Aorta (tissue), 5 donors: ENCODE data around the gene RCBTB2. TPM values are rescaled to one million over a fixed set of nuclear protein-coding genes. Genes with fewer than 3 reads are reported as not detected.

Experiments used
- ATAC-seq: fragments of 200-7000 bp; cut with Tn5 transposase; one replicate; pipeline ENCODE4 v1.9.1; 2022; ENCODE audit warnings: moderate library complexity; ENCODE audit not compliant: low FRiP score
- DNase-seq, 2 donors: peaks; one replicate each; pipeline ENCODE4 v3.0.0-alpha.2; 2020
- H3K27ac ChIP-seq, 2 donors: one replicate each; pipeline ENCODE4 v1.5.1; 2013; ENCODE audit warnings: low read length in 2 of 2, mild to moderate bottlenecking in 2 of 2, moderate library complexity in 2 of 2, control low read depth in 1 of 2, inconsistent platforms in 1 of 2, low read depth in 1 of 2
- H3K27me3 ChIP-seq, 2 donors: one replicate each; pipeline ENCODE4 v1.6.1; 2013; ENCODE audit warnings: control low read depth in 1 of 2, low read length in 1 of 2, mild to moderate bottlenecking in 1 of 2, moderate library complexity in 1 of 2; ENCODE audit not compliant: insufficient read depth in 2 of 2, control insufficient read depth in 1 of 2
- H3K36me3 ChIP-seq, 2 donors: one replicate each; pipeline ENCODE4 v1.6.1; 2013; ENCODE audit warnings: control low read depth in 1 of 2, low read length in 1 of 2, mild to moderate bottlenecking in 1 of 2; ENCODE audit not compliant: insufficient read depth in 2 of 2, control insufficient read depth in 1 of 2
- H3K4me1 ChIP-seq, 2 donors: one replicate each; pipeline ENCODE4 v1.6.1; 2013; ENCODE audit warnings: low read length in 2 of 2, control low read depth in 1 of 2, mild to moderate bottlenecking in 1 of 2, moderate library complexity in 1 of 2; ENCODE audit not compliant: insufficient read depth in 2 of 2, control insufficient read depth in 1 of 2
- H3K4me3 ChIP-seq, 2 donors: one replicate each; pipeline ENCODE4 v1.5.1; 2013; ENCODE audit warnings: low read length in 2 of 2, control low read depth in 1 of 2, mild to moderate bottlenecking in 1 of 2
- H3K9me3 ChIP-seq: one replicate; pipeline ENCODE4 v1.6.1; 2013; ENCODE audit warnings: mild to moderate bottlenecking, low read length; ENCODE audit not compliant: control insufficient read depth
- WGBS, 2 donors: extraction: QIAGEN DNeasy Blood & Tissue Kit; methylation state at CpG; one replicate each; pipeline ENCODE4 v1.1.7; 2013; 5-methylcytosine and 5-hydroxymethylcytosine counted together
- intact Hi-C, 2 donors: fragments of 100-400 bp; cut with DNase I; formaldehyde crosslinking; loops; one replicate each; pipeline versions ENCODE4 v1.14.2 to v1.15.0; 2022
- polyA plus RNA-seq, 2 donors: library from polyadenylated mRNA; stranded (reverse); fragments of 200-250 nt; gene quantifications; one replicate each; pipeline ENCODE4 v1.2.3, GENCODE V29; 2013
- total RNA-seq, 2 donors: library from RNA; stranded (reverse); fragmentation: NEBNext Ultra II Directional; extraction: Animal tissue kit (Norgen Biotek cat#: 25700); gene quantifications; one replicate each; pipeline ENCODE4 v1.2.1, GENCODE V29; 2021
- donor health status: healthy with polysubstance abuse.
- donor health status: Bipolar disorder and iron deficiency.
- donor health status: DM: no; HTN: no; CAD: no.
- donor health status: DM: no; HTN: no; CAD: no.
- donor health status: DM: yes; HTN: yes; CAD: no.

The RCBTB2 gene
- total and polyA plus RNA-seq, 4 donors: 10.9 to 25.7 (median 16.2) TPM

DNA sequence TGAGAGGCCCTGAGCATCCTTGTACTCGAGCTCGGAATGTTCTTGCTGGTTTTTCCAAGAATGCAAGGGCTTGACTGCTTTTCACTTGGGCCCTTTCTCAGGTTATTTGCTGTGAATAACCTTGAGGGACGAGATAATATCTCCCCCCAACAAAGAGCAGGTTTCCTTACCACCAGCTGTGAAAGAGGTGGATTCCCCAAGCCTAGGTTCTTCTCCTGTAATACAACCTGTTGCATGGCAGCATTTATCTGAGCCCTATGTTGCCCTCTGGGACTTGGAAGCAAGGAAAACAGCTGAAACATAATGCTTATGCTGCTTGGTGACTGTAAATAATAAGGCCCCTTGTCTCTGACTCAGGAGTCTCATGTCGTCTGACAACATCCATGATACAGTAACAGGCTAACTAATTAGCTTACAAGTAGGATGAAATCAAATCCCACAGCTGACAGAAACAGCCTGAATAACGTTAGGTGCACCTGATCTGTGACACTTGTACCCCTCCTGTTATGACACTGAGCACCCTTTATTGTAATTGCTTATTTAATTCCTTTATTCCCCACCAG lies 43.6 kb upstream of the RCBTB2 start:
- Histone ChIP-seq H3K27ac (no peak overlapping the region), H3K9me3 (no peaks in the 10 kb centered on the region), H3K27me3 (no peaks in the 10 kb centered on the region), H3K4me1 (no peaks in the 10 kb centered on the region), H3K4me3 (no peak overlapping the region), H3K36me3 (no peaks in the 10 kb centered on the region)
- ATAC-seq (no peak), DNase-seq (no peak)
- WGBS, 2 donors: 86 to 90% methylated on average over 5 of the region's 5 CpGs
- intact Hi-C loops: loop anchor here (5.0 to 10.0 kb wide), 2 partner anchors 44 to 452 kb away; partner anchors contain the start of gene RCBTB2 (in 1 of the 2)

DNA sequence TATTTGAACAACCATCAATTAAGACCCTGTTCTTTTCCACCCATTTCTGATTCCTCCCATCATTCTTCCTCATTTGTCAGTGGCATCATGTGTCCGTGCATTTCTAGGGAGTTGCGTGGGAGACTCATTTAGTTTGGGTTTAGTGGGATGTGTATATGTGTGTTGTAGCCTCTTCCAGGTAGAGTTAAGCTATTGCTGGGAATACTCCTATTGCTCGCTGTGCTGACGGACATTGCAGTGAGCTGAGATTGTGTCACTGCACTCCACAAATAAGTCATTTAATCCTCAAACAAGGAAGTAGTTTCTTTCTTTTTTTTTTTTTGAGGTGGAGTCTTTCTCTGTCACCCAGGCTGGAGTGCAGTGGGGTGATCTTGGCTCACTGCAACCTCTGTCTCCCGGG lies 42.2 kb upstream of the RCBTB2 start:
- Histone ChIP-seq H3K4me3 (no peak overlapping the region), H3K27ac (no peak overlapping the region), H3K36me3 (no peaks in the 10 kb centered on the region), H3K9me3 (no peaks in the 10 kb centered on the region), H3K27me3 (no peaks in the 10 kb centered on the region), H3K4me1 (no peaks in the 10 kb centered on the region)
- DNase-seq: no peak
- no peak for ATAC-seq
- intact Hi-C loops: loop anchor here (5.0 to 10.0 kb wide), 2 partner anchors 43 to 450 kb away; partner anchors contain the start of gene RCBTB2 (in 1 of the 2)
- 92 to 95% methylated on average over 5 of the region's 5 CpGs for WGBS, 2 donors

DNA sequence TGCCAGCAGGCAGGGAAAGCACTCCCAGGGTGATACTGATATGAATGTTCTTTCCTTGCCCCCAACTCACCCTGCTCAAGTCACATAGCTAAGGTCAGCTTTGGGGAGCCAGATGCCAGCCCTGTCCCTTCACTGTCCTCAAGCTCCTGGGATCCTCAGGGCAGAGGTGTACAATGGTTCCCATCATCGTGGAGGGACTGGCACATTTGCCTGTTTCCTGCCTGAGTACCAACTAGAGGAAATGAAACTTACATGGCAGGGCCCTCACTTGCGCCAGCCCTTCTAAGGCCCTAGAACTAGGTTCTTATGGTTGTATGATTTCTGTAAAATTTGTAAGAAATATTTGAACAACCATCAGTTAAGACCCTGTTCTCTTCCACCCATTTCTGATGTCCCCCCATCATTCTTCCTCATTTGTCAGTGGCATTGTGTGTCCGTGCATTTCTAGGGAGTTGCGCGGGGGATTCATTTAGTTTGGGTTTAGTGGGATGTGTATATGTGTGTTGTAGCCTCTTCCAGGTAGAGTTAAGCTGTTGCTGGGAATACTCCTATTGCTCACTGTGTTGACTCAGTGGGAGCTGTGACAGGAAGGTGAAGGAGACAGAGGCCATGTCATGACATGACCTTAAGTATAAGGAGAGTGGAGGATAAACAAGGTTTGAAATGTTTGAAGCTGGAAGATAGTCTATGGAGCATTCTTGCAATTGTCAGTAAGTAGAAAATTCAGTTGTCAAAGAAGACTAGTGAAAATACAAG lies 41.3 kb upstream of the RCBTB2 start:
- H3K4me3 ChIP-seq: no peak overlapping the region
- no peak for ATAC-seq
- intact Hi-C loops: loop anchor here in 1 of 2 donors (5.0 to 10.0 kb wide), 2 partner anchors 42 to 449 kb away; partner anchors contain the start of gene RCBTB2
- no peaks in the 10 kb centered on the region for H3K4me1 ChIP-seq
- DNase-seq: no peak
- no peaks in the 10 kb centered on the region for H3K36me3 ChIP-seq
- no peaks in the 10 kb centered on the region for H3K9me3 ChIP-seq
- no peaks in the 10 kb centered on the region for H3K27me3 ChIP-seq
- H3K27ac ChIP-seq: no peak overlapping the region
- WGBS, 2 donors: 93 to 95% methylated on average over 5 of the region's 5 CpGs

DNA sequence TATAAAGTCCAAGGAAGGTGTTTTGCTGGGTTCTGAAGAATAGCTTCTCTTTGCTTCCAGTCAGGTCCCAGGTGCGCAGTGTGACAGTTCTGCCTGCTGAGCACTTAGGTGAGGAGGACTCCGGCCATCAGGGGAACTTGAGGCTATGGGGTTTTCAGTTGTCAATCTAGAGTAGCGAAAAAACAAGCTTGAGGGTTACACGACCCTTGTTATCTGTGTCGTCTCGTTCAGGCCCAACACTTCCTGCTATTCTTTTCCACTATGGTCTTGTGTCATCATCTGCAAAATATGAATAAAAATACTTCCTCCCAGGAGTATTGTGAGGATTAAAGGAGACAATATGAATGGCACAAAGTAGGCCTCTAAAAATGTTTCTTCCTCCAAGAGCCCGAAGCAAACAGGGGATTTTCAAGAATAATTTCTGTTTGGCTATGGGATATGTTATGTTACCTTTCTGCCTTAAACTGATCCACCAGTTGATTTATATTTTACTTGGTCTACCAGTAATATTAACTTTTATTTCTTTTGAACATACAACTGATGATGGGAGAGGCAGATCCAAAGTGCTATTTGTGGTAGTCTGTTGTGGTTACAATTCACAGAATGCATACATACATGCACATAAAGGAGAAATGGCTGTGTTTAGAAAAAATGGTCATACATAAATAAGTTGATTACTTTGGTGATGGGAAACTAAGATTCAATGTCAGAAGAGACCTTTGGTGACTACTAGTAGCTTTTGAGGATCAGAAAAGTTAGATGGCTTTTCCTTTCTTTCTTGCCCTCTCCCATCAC lies 40.5 kb upstream of the RCBTB2 start:
- WGBS, 2 donors: 73 to 79% methylated on average over 7 of the region's 7 CpGs
- peaks cover 0 to 2% of the 10 kb centered on the region in 2 donors for H3K4me1 ChIP-seq
- intact Hi-C loops: loop anchor here in 1 of 2 donors (5.0 to 10.0 kb wide), 2 partner anchors 41 to 449 kb away; partner anchors contain the start of gene RCBTB2
- H3K9me3 ChIP-seq: no peaks in the 10 kb centered on the region
- ATAC-seq (no peak), DNase-seq (no peak)
- H3K4me3 ChIP-seq: no peak overlapping the region
- no peaks in the 10 kb centered on the region for H3K27me3 ChIP-seq
- H3K36me3 ChIP-seq: no peaks in the 10 kb centered on the region
- no peak overlapping the region for H3K27ac ChIP-seq

DNA sequence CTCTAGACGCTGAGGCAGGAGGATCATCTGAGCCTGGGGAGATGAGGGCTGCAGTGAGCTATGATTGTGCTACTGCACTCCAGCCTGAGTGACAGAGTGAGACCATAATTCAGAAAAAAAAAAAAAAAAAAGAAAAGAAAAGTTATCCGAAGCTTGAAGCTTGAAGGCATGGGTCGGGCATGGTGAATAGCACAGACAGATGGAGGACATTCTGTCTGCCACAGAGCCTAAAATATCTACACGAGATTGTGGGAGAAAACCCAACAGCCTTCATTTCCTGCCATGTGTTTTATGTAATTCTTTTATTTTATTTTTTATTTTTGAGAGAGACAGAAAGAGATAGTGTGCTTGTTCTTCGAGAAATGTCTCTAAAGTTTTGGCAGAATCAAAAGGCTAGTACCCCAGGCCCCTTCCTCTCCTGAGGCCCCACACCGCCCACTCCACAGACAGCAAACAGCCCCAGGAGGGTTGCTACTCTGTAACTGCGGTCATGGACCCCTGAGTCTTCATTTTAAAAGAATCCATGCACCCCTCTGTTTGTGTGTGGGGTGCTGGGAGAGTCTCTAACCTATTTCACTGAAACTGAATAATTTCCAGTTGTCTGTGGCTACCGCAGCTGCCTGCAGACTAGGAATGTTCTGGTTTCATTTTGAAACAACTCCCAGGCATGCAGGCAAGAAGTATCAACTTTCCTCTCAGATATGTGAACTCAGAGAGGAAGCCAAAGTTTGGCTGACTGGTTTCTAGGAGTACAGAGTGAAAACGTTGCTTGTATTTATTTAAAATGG lies 38.4 kb upstream of the RCBTB2 start:
- H3K9me3 ChIP-seq: no peaks in the 10 kb centered on the region
- no peaks in the 10 kb centered on the region for H3K36me3 ChIP-seq
- peaks cover 0 to 2% of the 10 kb centered on the region in 2 donors for H3K4me1 ChIP-seq
- no peaks in the 10 kb centered on the region for H3K27me3 ChIP-seq
- 8 to 9% methylated on average over 9 of the region's 9 CpGs for WGBS, 2 donors
- ATAC-seq (peak; percentile 81), DNase-seq (no peak)
- H3K27ac ChIP-seq: peak overlapping the region; percentile 29 to 73
- peak overlapping the region in 1 of 2 donors; percentile 50 for H3K4me3 ChIP-seq
- intact Hi-C loops: loop anchor here in 1 of 2 donors (5.0 to 10.0 kb wide), 2 partner anchors 39 to 447 kb away; partner anchors contain the start of gene RCBTB2

DNA sequence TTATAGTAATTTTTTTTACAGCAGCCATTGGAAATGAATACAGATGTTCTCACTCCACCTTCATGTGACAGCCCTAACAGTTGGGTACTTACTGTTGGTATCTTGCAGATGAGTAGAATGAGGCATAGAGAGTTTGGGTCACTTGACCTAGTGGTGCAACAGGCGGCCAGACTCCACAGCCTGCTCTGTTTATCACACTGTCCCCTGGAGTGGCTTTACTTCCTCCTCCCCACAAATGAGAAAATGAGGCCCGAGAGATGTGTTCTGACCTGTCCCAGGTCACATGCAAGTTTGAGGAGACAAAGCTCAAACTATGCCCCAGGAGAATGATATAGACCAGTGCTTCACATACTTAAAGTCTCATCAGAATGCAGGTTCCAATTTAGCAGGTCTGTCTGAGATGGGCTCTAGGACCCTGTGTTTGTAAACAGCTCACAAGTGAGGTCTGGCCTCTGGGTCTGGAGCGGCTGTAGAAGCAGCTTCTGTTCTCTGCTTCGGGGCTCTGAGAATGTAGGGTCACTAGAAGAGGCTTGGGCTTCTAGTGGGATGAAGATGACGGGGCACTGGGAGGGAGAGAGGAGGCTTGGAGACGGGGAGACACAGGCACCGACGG lies 37.4 kb upstream of the RCBTB2 start:
- Histone ChIP-seq H3K4me3 (no peak overlapping the region), H3K9me3 (no peaks in the 10 kb centered on the region), H3K27me3 (no peaks in the 10 kb centered on the region), H3K4me1 (peaks cover 0 to 2% of the 10 kb centered on the region in 2 donors), H3K27ac (peak overlapping the region in 1 of 2 donors; percentile 88), H3K36me3 (no peaks in the 10 kb centered on the region)
- intact Hi-C loops: loop anchor here in 1 of 2 donors (5.0 to 10.0 kb wide), 2 partner anchors 38 to 446 kb away; partner anchors contain the start of gene RCBTB2
- ATAC-seq (no peak), DNase-seq (peak in 1 of 2 donors; percentile 68)
- WGBS, 2 donors: 90 to 93% methylated on average over 8 of the region's 8 CpGs

DNA sequence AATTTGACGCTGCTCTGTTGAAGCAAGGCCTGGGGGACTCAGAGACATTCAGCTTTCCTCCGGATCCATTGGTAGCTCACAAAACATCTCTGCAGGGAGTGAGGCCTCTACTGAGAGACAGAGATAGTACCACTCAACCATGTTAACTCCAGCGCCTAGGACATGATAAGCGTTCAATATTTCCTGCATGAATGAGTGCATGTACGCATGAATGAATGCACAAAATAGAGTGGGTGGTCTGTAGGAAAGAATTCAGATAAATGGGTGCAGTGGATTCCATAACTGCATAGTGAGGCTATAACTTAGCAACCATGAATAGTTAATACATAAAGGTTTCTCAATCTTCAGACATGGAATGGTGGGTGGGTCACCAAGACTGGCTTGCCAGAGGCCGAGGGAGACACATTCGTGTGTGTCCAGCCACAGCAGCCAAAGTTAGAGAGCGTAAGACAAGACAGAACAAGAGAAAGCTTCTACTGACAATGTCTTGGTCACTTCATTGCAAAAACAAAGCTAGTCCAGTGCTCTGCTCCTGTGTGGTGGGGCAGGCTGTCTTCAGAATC lies 36.3 kb upstream of the RCBTB2 start:
- WGBS, 2 donors: 95% methylated on average over 8 of the region's 8 CpGs
- intact Hi-C loops: no loop called here
- no peak for ATAC-seq

More for the DNA sequence above, 36.3 kb upstream of the RCBTB2 start:
- no peak for DNase-seq
- Histone ChIP-seq H3K27me3 (no peaks in the 10 kb centered on the region), H3K4me3 (no peak overlapping the region), H3K36me3 (no peaks in the 10 kb centered on the region), H3K27ac (no peak overlapping the region), H3K4me1 (peaks cover 0 to 2% of the 10 kb centered on the region in 2 donors), H3K9me3 (no peaks in the 10 kb centered on the region)
